BLaER1 treated with 17β-estradiol and CSF1 and Interleukin-3, amounts not matched to agents 10 nM and 100 nM (cell line): Measurements from ENCODE around the gene TNFRSF18.

Source experiments
- H3K27ac ChIP-seq, 11 experiments: shearing (Covaris generic); formaldehyde crosslinking; 2 replicates each; pipeline ENCODE4 v1.8.1; 2022
- H3K27me3 ChIP-seq, 11 experiments: shearing (Covaris generic); formaldehyde crosslinking; 2 replicates each; pipeline ENCODE4 v1.8.1; 2022
- H3K36me3 ChIP-seq, 11 experiments: shearing (Covaris generic); formaldehyde crosslinking; 2 replicates each; pipeline ENCODE4 v1.8.1; 2022
- H3K4me1 ChIP-seq, 10 experiments: shearing (Covaris generic); formaldehyde crosslinking; 2 replicates each; pipeline ENCODE4 v1.8.1; 2022
- H3K4me2 ChIP-seq, 11 experiments: shearing (Covaris generic); formaldehyde crosslinking; 2 replicates each; pipeline ENCODE4 v1.8.1; 2022
- H3K4me3 ChIP-seq, 10 experiments: shearing (Covaris generic); formaldehyde crosslinking; 2 replicates each; pipeline ENCODE4 v1.8.1; 2022
- H3K9ac ChIP-seq, 11 experiments: shearing (Covaris generic); formaldehyde crosslinking; 2 replicates each; pipeline ENCODE4 v1.8.1; 2022
- H3K9me3 ChIP-seq, 11 experiments: shearing (Covaris generic); formaldehyde crosslinking; replicated peaks in 1 of 11; 2 replicates each; pipeline ENCODE4 v1.8.1; 2022
- H4K20me1 ChIP-seq, 11 experiments: shearing (Covaris generic); formaldehyde crosslinking; 2 replicates each; pipeline ENCODE4 v1.8.1; 2022
- Cebpa-rat ChIP-seq, 11 experiments: shearing (Covaris generic); IDR thresholded peaks; 2 replicates each; pipeline ENCODE4 v1.8.1; 2022

The TNFRSF18 gene

GRCh38 chr1:1220197-1220596, 13.8 kb upstream of the TNFRSF18 start:
- H3K27me3 ChIP-seq, result no peaks in the 10 kb centered on the region
- H4K20me1 ChIP-seq, result peaks cover 63 to 99% (median 96%) of the 10 kb centered on the region in 11 experiments
- peaks cover 86 to 99% (median 94%) of the 10 kb centered on the region in 11 experiments for H3K36me3 ChIP-seq
- no peak for TF ChIP-seq Cebpa-rat (IDR thresholded peaks at IDR 0.05)
- H3K4me3 ChIP-seq, result no peak overlapping the region
- no peak overlapping the region for H3K27ac ChIP-seq
- H3K9me3 ChIP-seq, result no peaks in the 10 kb centered on the region
- H3K4me2 ChIP-seq, result no peak overlapping the region
- H3K4me1 ChIP-seq, result peaks cover 5 to 17% (median 9%) of the 10 kb centered on the region in 10 experiments; a peak in 19 of 20 replicates
- H3K9ac ChIP-seq, result no peak overlapping the region

GRCh38 chr1:1219341-1219740, 12.9 kb upstream of the TNFRSF18 start:
- Histone ChIP-seq H3K4me2 (no peak overlapping the region), H3K9me3 (no peaks in the 10 kb centered on the region), H3K4me3 (no peak overlapping the region), H3K4me1 (peaks cover 13 to 25% (median 18%) of the 10 kb centered on the region in 10 experiments), H4K20me1 (peaks cover 60 to 99% (median 96%) of the 10 kb centered on the region in 11 experiments; a peak in 21 of 22 replicates), H3K36me3 (peaks cover 77 to 91% (median 85%) of the 10 kb centered on the region in 11 experiments), H3K9ac (no peak overlapping the region), H3K27ac (no peak overlapping the region), H3K27me3 (peaks cover 0 to 1% (median 0%) of the 10 kb centered on the region in 11 experiments; a peak in 3 of 22 replicates)
- no peak for TF ChIP-seq Cebpa-rat (IDR thresholded peaks at IDR 0.05)

- no peak for TF ChIP-seq Cebpa-rat (IDR thresholded peaks at IDR 0.05)
- no peak overlapping the region for H3K27ac ChIP-seq
- H3K4me3 ChIP-seq, result no peak overlapping the region
- H3K36me3 ChIP-seq, result peaks cover 71 to 84% (median 79%) of the 10 kb centered on the region in 11 experiments
- no peaks in the 10 kb centered on the region for H3K9me3 ChIP-seq
- H4K20me1 ChIP-seq, result peaks cover 56 to 99% (median 97%) of the 10 kb centered on the region in 11 experiments; a peak in 21 of 22 replicates
- H3K4me1 ChIP-seq, result peaks cover 20 to 32% (median 25%) of the 10 kb centered on the region in 10 experiments
- H3K9ac ChIP-seq, result no peak overlapping the region
- H3K4me2 ChIP-seq, result no peak overlapping the region
- H3K27me3 ChIP-seq, result peaks cover 0 to 8% (median 3%) of the 10 kb centered on the region in 11 experiments; a peak in 11 of 22 replicates
These were observed 12.3 kb upstream of the TNFRSF18 start for GRCh38 chr1:1218524-1219200.

GRCh38 chr1:1217621-1218523, 11.5 kb upstream of the TNFRSF18 start:
- Histone ChIP-seq H3K27me3 (peaks cover 7 to 16% (median 11%) of the 10 kb centered on the region in 11 experiments; a peak in 19 of 22 replicates), H3K9ac (no peak overlapping the region), H3K9me3 (no peaks in the 10 kb centered on the region), H3K4me2 (no peak overlapping the region), H3K4me3 (no peak overlapping the region), H3K36me3 (peaks cover 65 to 77% (median 72%) of the 10 kb centered on the region in 11 experiments), H4K20me1 (peaks cover 56 to 100% (median 99%) of the 10 kb centered on the region in 11 experiments; a peak in 21 of 22 replicates), H3K27ac (no peak overlapping the region), H3K4me1 (peaks cover 28 to 40% (median 33%) of the 10 kb centered on the region in 10 experiments)
- TF ChIP-seq Cebpa-rat (IDR thresholded peaks at IDR 0.05), result no peak

DNA sequence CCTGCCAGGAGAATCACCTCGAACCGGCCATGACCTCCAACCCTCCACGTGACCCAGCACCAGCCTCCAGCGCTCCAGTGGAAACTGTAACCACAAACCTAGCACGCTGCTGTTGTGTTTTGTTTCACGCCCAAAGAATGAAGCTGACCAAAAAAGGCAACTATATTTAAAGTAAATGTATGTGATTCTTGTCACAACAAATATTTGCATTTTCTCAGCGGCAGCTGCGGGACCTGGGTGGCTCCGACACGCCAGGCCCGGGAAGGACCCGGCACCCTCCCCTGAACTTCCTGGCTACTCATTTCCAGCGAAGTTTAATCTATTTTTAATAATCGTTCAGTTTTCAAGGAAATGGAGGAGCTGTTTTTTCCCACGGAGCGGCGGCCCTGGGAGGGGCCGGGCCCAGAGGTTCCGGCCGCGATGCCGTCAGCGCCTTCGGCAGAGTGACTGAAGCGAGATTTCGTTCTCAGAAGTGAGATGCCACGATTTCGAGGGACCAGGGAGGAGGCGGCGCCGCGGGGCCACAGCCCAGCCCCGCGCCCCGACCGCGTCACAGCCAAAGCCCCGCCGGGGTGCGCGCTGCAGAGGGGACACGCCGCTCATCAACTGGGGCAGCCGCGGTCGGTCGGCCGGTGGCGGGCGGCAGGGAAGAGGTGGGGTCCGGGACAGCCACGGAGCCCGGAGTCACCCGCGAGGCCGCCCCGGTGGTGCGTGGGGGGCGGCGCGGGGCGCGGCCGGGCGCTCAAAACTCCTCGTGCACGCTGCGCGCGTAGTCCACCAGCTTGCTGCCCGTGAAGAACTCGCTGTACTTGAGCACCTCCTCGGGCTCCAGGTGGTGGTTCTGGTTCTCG, 10.6 kb upstream of the TNFRSF18 start:
- Histone ChIP-seq H3K4me1 (peaks cover 35 to 49% (median 41%) of the 10 kb centered on the region in 10 experiments), H3K27me3 (peaks cover 11 to 23% (median 14%) of the 10 kb centered on the region in 11 experiments; a peak in 19 of 22 replicates), H4K20me1 (peaks cover 56 to 98% (median 95%) of the 10 kb centered on the region in 11 experiments; a peak in 21 of 22 replicates), H3K9me3 (no peaks in the 10 kb centered on the region), H3K4me3 (no peak overlapping the region), H3K9ac (no peak overlapping the region), H3K4me2 (no peak overlapping the region; a peak in 1 of 22 replicates), H3K36me3 (peaks cover 58 to 68% (median 64%) of the 10 kb centered on the region in 11 experiments), H3K27ac (no peak overlapping the region)
- TF ChIP-seq Cebpa-rat (IDR thresholded peaks at IDR 0.05), result no peak

DNA sequence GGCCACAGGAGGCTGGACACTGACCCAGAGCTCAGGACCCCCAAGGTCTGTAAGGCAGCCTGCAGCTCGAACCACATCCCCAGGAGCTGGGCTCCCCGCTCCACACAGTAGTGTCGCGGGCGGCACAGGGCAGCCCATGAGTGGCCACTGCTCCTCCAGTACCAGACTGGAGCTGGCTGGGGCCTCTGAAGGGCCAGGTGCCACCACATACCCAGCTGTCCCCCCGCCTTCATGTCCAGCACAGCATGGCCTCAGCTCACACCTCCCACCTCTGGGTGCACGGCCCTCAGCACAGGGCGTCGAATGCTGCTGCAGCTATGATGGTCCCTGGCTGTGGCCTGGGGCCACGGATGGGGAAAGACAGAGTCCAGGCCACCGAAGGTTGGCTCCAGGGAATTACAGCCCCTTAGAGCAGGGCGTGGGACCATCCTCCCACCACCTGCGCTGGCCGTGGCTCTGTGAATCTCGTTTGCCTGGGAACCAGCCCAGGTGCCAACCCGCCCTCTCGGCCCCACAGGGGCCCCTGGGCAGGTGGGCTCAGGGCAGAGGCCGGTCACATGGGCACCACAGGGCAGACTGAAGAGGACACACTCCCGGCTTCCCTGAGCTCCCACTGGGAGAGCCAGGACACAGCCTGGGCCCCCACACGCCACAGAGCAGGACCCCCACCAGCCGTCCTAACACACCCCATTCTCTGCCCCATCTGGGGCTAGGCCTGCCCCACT, 9.7 kb upstream of the TNFRSF18 start:
- Histone ChIP-seq H3K4me1 (peaks cover 44 to 58% (median 50%) of the 10 kb centered on the region in 10 experiments), H3K9me3 (no peaks in the 10 kb centered on the region), H3K4me2 (peak overlapping the region in 5 of 11 experiments; percentile 34 to 95 (median 87); a peak in 6 of 22 replicates), H3K27ac (no peak overlapping the region), H3K36me3 (peaks cover 49 to 59% (median 54%) of the 10 kb centered on the region in 11 experiments), H3K27me3 (peaks cover 11 to 27% (median 15%) of the 10 kb centered on the region in 11 experiments; a peak in 19 of 22 replicates), H3K4me3 (no peak overlapping the region), H4K20me1 (peaks cover 51 to 98% (median 93%) of the 10 kb centered on the region in 11 experiments; a peak in 21 of 22 replicates), H3K9ac (no peak overlapping the region)
- no peak for TF ChIP-seq Cebpa-rat (IDR thresholded peaks at IDR 0.05)

DNA sequence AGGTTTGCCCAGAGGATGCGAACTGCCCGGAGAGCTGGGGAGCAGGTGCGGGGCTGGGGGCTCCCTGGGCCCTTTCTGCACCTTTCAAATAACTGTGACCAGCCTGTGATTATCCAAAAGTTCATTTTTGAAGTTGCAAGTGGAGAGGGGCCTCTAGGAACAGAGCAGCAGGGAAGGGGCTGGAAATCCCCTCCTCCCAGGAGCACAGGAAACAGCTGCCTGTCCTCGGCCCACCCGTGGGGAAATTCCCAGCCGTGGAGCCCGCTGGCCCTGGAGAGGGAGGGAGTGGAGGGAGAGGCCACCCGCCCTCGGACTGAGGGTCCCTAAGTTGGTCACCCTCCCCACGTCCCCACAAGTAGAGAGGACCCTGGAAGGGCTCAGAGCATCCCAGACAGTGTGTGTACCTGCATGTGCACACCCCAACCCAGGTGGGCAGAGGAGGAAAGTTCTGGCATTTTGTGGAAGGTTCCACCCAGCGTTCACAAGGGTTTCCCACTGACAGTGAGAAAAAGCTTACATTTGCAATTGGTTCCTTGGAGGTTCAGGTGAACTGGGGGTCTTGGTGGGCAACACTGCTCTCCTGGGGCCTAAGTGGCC, 8.8 kb upstream of the TNFRSF18 start:
- Histone ChIP-seq H3K4me1 (peaks cover 53 to 67% (median 59%) of the 10 kb centered on the region in 10 experiments), H3K4me3 (no peak overlapping the region), H3K27ac (no peak overlapping the region), H4K20me1 (peaks cover 43 to 98% (median 91%) of the 10 kb centered on the region in 11 experiments; a peak in 21 of 22 replicates), H3K36me3 (peaks cover 40 to 50% (median 45%) of the 10 kb centered on the region in 11 experiments), H3K9ac (peak overlapping the region in 1 of 11 experiments; percentile 7; a peak in 1 of 22 replicates), H3K4me2 (peak overlapping the region; percentile 87 to 98 (median 93); a peak in 20 of 22 replicates), H3K9me3 (no peaks in the 10 kb centered on the region), H3K27me3 (peaks cover 11 to 32% (median 17%) of the 10 kb centered on the region in 11 experiments; a peak in 19 of 22 replicates)
- TF ChIP-seq Cebpa-rat (IDR thresholded peaks at IDR 0.05), result no peak
